HepG2 (cell line): ENCODE results near the gene ACOT8. TPM values are rescaled to one million over a fixed set of nuclear protein-coding genes. Genes with fewer than 3 reads are reported as not detected.

Experiments
- ATAC-seq: fragments of 200-7000 bp; cut with Tn5 transposase; 3 replicates; pipeline ENCODE4 v1.9.1; 2020; ENCODE audit warnings: mild to moderate bottlenecking, moderate library complexity
- BruUV-seq: library from RNA; stranded (reverse); fragments of 400-500 nt; replicated peaks from 2 replicates; lab custom pipeline; 2021; lab: Mats Ljungman, UMichigan
- CTCF ChIA-PET: fragments of 300-600 bp; formaldehyde crosslinking; extraction: SDS; loops from one replicate; lab custom pipeline; 2021; ENCODE audit warnings: low total read pairs, inconsistent platforms, low intra/inter-chr PET ratio; lab: Yijun Ruan, JAX
- POLR2A ChIA-PET: fragments of 350-600 bp; sonication (Branson Sonifier 250); formaldehyde crosslinking; loops from one replicate; lab custom pipeline; 2020; ENCODE audit warnings: antibody characterized with exemption, inconsistent platforms; lab: Yijun Ruan, JAX
- DNase-seq: peaks from one replicate; pipeline ENCODE4 v3.0.0-alpha.2; 2015; ENCODE audit warnings: low spot score
- FAIRE-seq: peaks from 3 replicates; lab custom pipeline; 2011; peaks lifted over from hg19 to GRCh38; lab: Jason Lieb, UNC
- H2AFZ ChIP-seq: one replicate; pipeline ENCODE4 v1.6.1; 2011; ENCODE audit warnings: low read length, inconsistent platforms
- H3K27ac ChIP-seq: fragments of 300-600 bp; 3 replicates; pipeline ENCODE4 v1.8.0; 2011; ENCODE audit warnings: mixed run types, mild to moderate bottlenecking, mixed read lengths, low read length, inconsistent platforms; ENCODE audit not compliant: insufficient read depth; ENCODE audit errors: extremely low read length
- H3K27me3 ChIP-seq, 2 experiments: fragments of 200-600 bp in 1 of 2; 2 replicates in 1 of 2; 3 replicates in 1 of 2; pipeline versions ENCODE4 v1.6.0 to v1.8.0; 2011; ENCODE audit warnings: low read length in 2 of 2, mild to moderate bottlenecking in 2 of 2, moderate library complexity in 2 of 2, inconsistent platforms in 1 of 2; ENCODE audit not compliant: insufficient read depth in 2 of 2, control insufficient read depth in 1 of 2
- H3K36me3 ChIP-seq, 2 experiments: fragments of 200-600 bp in 1 of 2; replicated peaks in 1 of 2; 2 replicates in 1 of 2; 3 replicates in 1 of 2; pipeline versions ENCODE4 v1.5.1 to v1.8.0; 2011; ENCODE audit warnings: low read length in 2 of 2, inconsistent platforms in 1 of 2; ENCODE audit not compliant: insufficient read depth in 2 of 2, control insufficient read depth in 1 of 2
- H3K4me1 ChIP-seq: 2 replicates; pipeline ENCODE4 v1.5.1; 2012; ENCODE audit warnings: low read length, inconsistent platforms; ENCODE audit not compliant: insufficient read depth
- H3K4me2 ChIP-seq: 2 replicates; pipeline ENCODE4 v1.6.0; 2011; ENCODE audit warnings: low read depth, low read length, inconsistent platforms
- H3K4me3 ChIP-seq, 3 experiments: fragments of 200-600 bp in 1 of 3; sonication (generic), shearing (Covaris generic) in 1 of 3; replicated peaks in 1 of 3; 2 replicates each; pipeline ENCODE4 v1.5.1; 2011 to 2016; ENCODE audit warnings: low read length in 3 of 3, inconsistent platforms in 2 of 3, low read depth in 2 of 3, mild to moderate bottlenecking in 2 of 3, control low read depth in 1 of 3, mixed read lengths in 1 of 3; ENCODE audit not compliant: insufficient read depth in 1 of 3
- H3K79me2 ChIP-seq: one replicate; pipeline ENCODE4 v1.6.1; 2011; ENCODE audit warnings: low read length, inconsistent platforms; ENCODE audit not compliant: insufficient read depth
- H3K9ac ChIP-seq: 2 replicates; pipeline ENCODE4 v1.6.0; 2011; ENCODE audit warnings: mild to moderate bottlenecking, low read depth, low read length, inconsistent platforms; ENCODE audit not compliant: insufficient read depth
- H3K9me3 ChIP-seq: 2 replicates; pipeline ENCODE4 v1.5.1; 2012; ENCODE audit warnings: mild to moderate bottlenecking, low read length
- H4K20me1 ChIP-seq: 2 replicates; pipeline ENCODE4 v1.6.0; 2011; ENCODE audit warnings: inconsistent platforms, mild to moderate bottlenecking, low read length, moderate library complexity; ENCODE audit not compliant: insufficient read depth
- ADNP ChIP-seq: sonication (generic); formaldehyde crosslinking; IDR thresholded peaks from 2 replicates; pipeline ENCODE4 v1.4.0; 2020; ENCODE audit warnings: missing genetic modification reagents
- ARHGAP35 ChIP-seq: sonication (generic); formaldehyde crosslinking; IDR thresholded peaks from 2 replicates; pipeline ENCODE4 v1.9.0; 2022; ENCODE audit warnings: mild to moderate bottlenecking, inconsistent platforms, moderate library complexity, missing genetic modification reagents, borderline replicate concordance
- ATAD3A ChIP-seq: sonication (generic); formaldehyde crosslinking; IDR thresholded peaks from 2 replicates; pipeline ENCODE4 v1.4.0; 2020; ENCODE audit warnings: missing genetic modification reagents
- BORCS8-MEF2B ChIP-seq: sonication (generic); formaldehyde crosslinking; IDR thresholded peaks from 2 replicates; pipeline ENCODE4 v1.8.0; 2022; ENCODE audit warnings: mild to moderate bottlenecking, missing genetic modification reagents
- GTF3A ChIP-seq: sonication (generic); formaldehyde crosslinking; conservative IDR thresholded peaks from 2 replicates; pipeline ENCODE4 v1.4.0; 2020; ENCODE audit warnings: mild to moderate bottlenecking, missing genetic modification reagents
- NCOR1 ChIP-seq: fragments of 200-600 bp; sonication (generic); IDR thresholded peaks from 2 replicates; pipeline ENCODE4 v1.7.0; 2017; ENCODE audit warnings: antibody characterized with exemption, low read length, borderline replicate concordance
- NFIB ChIP-seq: sonication (generic); formaldehyde crosslinking; IDR thresholded peaks from 2 replicates; pipeline ENCODE4 v1.9.0; 2021; ENCODE audit warnings: missing genetic modification reagents, mild to moderate bottlenecking, borderline replicate concordance
- PPARG ChIP-seq: conservative IDR thresholded peaks from 2 replicates; pipeline ENCODE4 v1.6.1; 2016; ENCODE audit warnings: missing biosample characterization, missing genetic modification reagents
- RORA ChIP-seq: sonication (generic); formaldehyde crosslinking; IDR thresholded peaks from 2 replicates; pipeline ENCODE4 v1.5.0; 2020; ENCODE audit warnings: mild to moderate bottlenecking, missing genetic modification reagents, moderate library complexity
- TFDP2 ChIP-seq: sonication (generic); formaldehyde crosslinking; IDR thresholded peaks from 2 replicates; pipeline ENCODE4 v1.4.0; 2020; ENCODE audit warnings: missing genetic modification reagents
- TIGD3 ChIP-seq: sonication (generic); formaldehyde crosslinking; IDR thresholded peaks from 2 replicates; pipeline ENCODE4 v1.5.1; 2020; ENCODE audit warnings: mild to moderate bottlenecking, missing genetic modification reagents, borderline replicate concordance
- ZBTB7A ChIP-seq: sonication (generic); formaldehyde crosslinking; IDR thresholded peaks from 2 replicates; pipeline ENCODE4 v1.8.0; 2022; ENCODE audit warnings: mild to moderate bottlenecking, missing genetic modification reagents
- ZNF331 ChIP-seq: sonication (generic); formaldehyde crosslinking; IDR thresholded peaks from 2 replicates; pipeline ENCODE4 v1.4.0; 2020; ENCODE audit warnings: missing genetic modification reagents
- ZNF563 ChIP-seq: sonication (generic); formaldehyde crosslinking; IDR thresholded peaks from 2 replicates; pipeline ENCODE4 v1.8.0; 2022; ENCODE audit warnings: mild to moderate bottlenecking, moderate library complexity, missing genetic modification reagents
- ZNF83 ChIP-seq: sonication (generic); formaldehyde crosslinking; IDR thresholded peaks from 2 replicates; pipeline ENCODE4 v1.4.0; 2020; ENCODE audit warnings: missing genetic modification reagents, mild to moderate bottlenecking, borderline replicate concordance
- WGBS: methylation state at CpG from one replicate; pipeline ENCODE4 v1.1.6; 2017; ENCODE audit warnings: low lambda C conversion rate; 5-methylcytosine and 5-hydroxymethylcytosine counted together
- in situ Hi-C: cut with HindIII; loops from 2 replicates; pipeline ENCODE4 v1.10.0; 2017; ENCODE audit warnings: low pct_unique_long_range_greater_than_20kb; ENCODE audit not compliant: extremely low pct_ligation_motif_present
- intact Hi-C: fragments of 100-400 bp; cut with micrococcal nuclease; formaldehyde crosslinking; loops from one replicate; pipeline ENCODE4 v1.10.0; 2022; ENCODE audit not compliant: unreplicated experiment
- polyA plus RNA-seq, 8 experiments: library from polyadenylated mRNA; depleted of rRNA in 3 of 8; stranded (reverse) in 7 of 8; unstranded in 1 of 8; fragments of >200 nt; fragmentation: Illumina TruSeq in 4 of 8; extraction: Trizol in 4 of 8; gene quantifications; 2 replicates each; pipeline versions ENCODE4 v1.2.1 to v1.2.3, GENCODE V29; 2011 to 2016; ENCODE audit warnings: low read depth in 4 of 8, missing spikeins in 1 of 8, mixed read lengths in 1 of 8; ENCODE audit not compliant: insufficient read depth in 1 of 8
- total RNA-seq, 5 experiments: library from RNA; depleted of rRNA; stranded (reverse); fragments of >200 nt; fragmentation: Illumina TruSeq; extraction: Trizol; gene quantifications; 2 replicates each; pipeline ENCODE4 v1.2.3, GENCODE V29; 2016; ENCODE audit warnings: low read depth in 1 of 5
- TF ChIP-seq, protein P1 (sequence below): sonication (generic); formaldehyde crosslinking; IDR thresholded peaks from 2 replicates; pipeline ENCODE4 v1.5.0; 2020; ENCODE audit warnings: missing genetic modification reagents
- TF ChIP-seq, protein P2 (sequence below): sonication (generic); formaldehyde crosslinking; conservative IDR thresholded peaks from 2 replicates; pipeline ENCODE4 v1.8.1; 2023; ENCODE audit warnings: missing genetic modification reagents

ACOT8 gene
- total and polyA plus RNA-seq, 2 of the 13 experiments (the other 11 are each of a cell fraction or from before 2014, with no cell fraction given), result 31.4 to 45.5 TPM

- no peak overlapping the region for H3K9ac ChIP-seq
- H3K4me3 ChIP-seq, result no peak overlapping the region
- H3K79me2 ChIP-seq, result peaks cover 16% of the 10 kb centered on the region
- H3K27me3 ChIP-seq, result no peaks in the 10 kb centered on the region; a peak in 1 of 5 replicates
- ATAC-seq, result no peak
- H3K27ac ChIP-seq, result no peak overlapping the region
- no peak overlapping the region for H3K4me2 ChIP-seq
- intact Hi-C loops (loop anchor here (5.0 to 10.0 kb wide), 2 partner anchors 51 to 88 kb away; partner anchors contain the start of genes DNTTIP1, SNX21 and WFDC3), in situ Hi-C loops (no loop called here)
- H3K9me3 ChIP-seq, result no peaks in the 10 kb centered on the region
- ChIA-PET POLR2A (interaction anchor here (0.7 to 7.5 kb wide), 13 partner anchors 8 to 88 kb away, joined by 3 to 129 read pairs (median 14); partner anchors contain the start of genes ACOT8, CTSA, NEURL2 and PCIF1), CTCF (no interaction called here)
- BruUV-seq, result no TSS peak
- peaks cover 22% of the 10 kb centered on the region for H3K4me1 ChIP-seq
- no peak for FAIRE-seq
- H2AFZ ChIP-seq, result no peak overlapping the region
- DNase-seq, result no peak
- 94% methylated on average over 9 of the region's 9 CpGs for WGBS
- H3K36me3 ChIP-seq, result peaks cover 17 to 41% of the 10 kb centered on the region in 2 experiments
- no peaks in the 10 kb centered on the region for H4K20me1 ChIP-seq
- TF ChIP-seq GTF3A (no peak), TIGD3 (CRISPR knock-in tag) (no peak), ADNP (CRISPR knock-in tag) (no peak), TFDP2 (CRISPR knock-in tag) (no peak), ZNF563 (CRISPR knock-in tag) (no peak), BORCS8-MEF2B (CRISPR knock-in tag) (0 out of 2 replicates have a peak, but pooled peaks have one; percentile 15), ZBTB7A (CRISPR knock-in tag) (no peak), ARHGAP35 (CRISPR knock-in tag) (no peak), ZNF331 (CRISPR knock-in tag) (no peak), NFIB (CRISPR knock-in tag) (no peak), PPARG (CRISPR knock-in tag) (no peak), ATAD3A (CRISPR knock-in tag) (no peak), NCOR1 (no peak), ZNF83 (CRISPR knock-in tag) (no peak), RORA (CRISPR knock-in tag) (no peak)
- TF ChIP-seq, protein P1, sequence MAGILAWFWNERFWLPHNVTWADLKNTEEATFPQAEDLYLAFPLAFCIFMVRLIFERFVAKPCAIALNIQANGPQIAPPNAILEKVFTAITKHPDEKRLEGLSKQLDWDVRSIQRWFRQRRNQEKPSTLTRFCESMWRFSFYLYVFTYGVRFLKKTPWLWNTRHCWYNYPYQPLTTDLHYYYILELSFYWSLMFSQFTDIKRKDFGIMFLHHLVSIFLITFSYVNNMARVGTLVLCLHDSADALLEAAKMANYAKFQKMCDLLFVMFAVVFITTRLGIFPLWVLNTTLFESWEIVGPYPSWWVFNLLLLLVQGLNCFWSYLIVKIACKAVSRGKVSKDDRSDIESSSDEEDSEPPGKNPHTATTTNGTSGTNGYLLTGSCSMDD (CRISPR knock-in tag), result no peak
- TF ChIP-seq, protein P2, sequence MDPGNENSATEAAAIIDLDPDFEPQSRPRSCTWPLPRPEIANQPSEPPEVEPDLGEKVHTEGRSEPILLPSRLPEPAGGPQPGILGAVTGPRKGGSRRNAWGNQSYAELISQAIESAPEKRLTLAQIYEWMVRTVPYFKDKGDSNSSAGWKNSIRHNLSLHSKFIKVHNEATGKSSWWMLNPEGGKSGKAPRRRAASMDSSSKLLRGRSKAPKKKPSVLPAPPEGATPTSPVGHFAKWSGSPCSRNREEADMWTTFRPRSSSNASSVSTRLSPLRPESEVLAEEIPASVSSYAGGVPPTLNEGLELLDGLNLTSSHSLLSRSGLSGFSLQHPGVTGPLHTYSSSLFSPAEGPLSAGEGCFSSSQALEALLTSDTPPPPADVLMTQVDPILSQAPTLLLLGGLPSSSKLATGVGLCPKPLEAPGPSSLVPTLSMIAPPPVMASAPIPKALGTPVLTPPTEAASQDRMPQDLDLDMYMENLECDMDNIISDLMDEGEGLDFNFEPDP (CRISPR knock-in tag), result no peak
Measured at GRCh38 chr20:45883100-45883469, 25.9 kb upstream of the ACOT8 start.
